Transverse colon (tissue), 4 donors: ENCODE data around the gene MPL. TPM values are rescaled to one million over a fixed set of nuclear protein-coding genes. Genes with fewer than 3 reads are reported as not detected.
"Not testable (repeated sequence)": the region's sequence is repeated elsewhere in the genome, so short reads cannot be mapped to it uniquely, and the experiment has no call there.

Experiments
- DNase-seq: peaks from one replicate; pipeline ENCODE4 v3.0.0-alpha.2; 2019
- H3K27ac ChIP-seq, 4 donors: fragments of 200-600 bp; sonication (generic); 2 replicates each; pipeline ENCODE4 v1.5.1; 2016 to 2018; ENCODE audit warnings: inconsistent platforms in 4 of 4
- H3K27me3 ChIP-seq: fragments of 200-600 bp; sonication (generic); 2 replicates; pipeline ENCODE4 v1.5.1; 2017; ENCODE audit warnings: inconsistent platforms
- H3K36me3 ChIP-seq, 4 donors: fragments of 200-600 bp; sonication (generic); 2 replicates each; pipeline ENCODE4 v1.5.1; 2017 to 2019; ENCODE audit warnings: inconsistent platforms in 4 of 4
- H3K4me1 ChIP-seq, 4 donors: fragments of 200-600 bp; sonication (generic); 2 replicates each; pipeline ENCODE4 v1.5.1; 2017 to 2020; ENCODE audit warnings: inconsistent platforms in 4 of 4
- H3K4me3 ChIP-seq, 4 donors: fragments of 200-600 bp; sonication (generic); 1 replicate in 1 of 4; 2 replicates in 3 of 4; pipeline versions ENCODE4 v1.5.1 to v1.6.1; 2017 to 2019; ENCODE audit warnings: inconsistent platforms in 4 of 4
- H3K9me3 ChIP-seq, 2 donors: fragments of 200-600 bp; sonication (generic); 2 replicates each; pipeline ENCODE4 v1.5.1; 2017 to 2019; ENCODE audit warnings: inconsistent platforms in 2 of 2
- CTCF ChIP-seq, 5 experiments: fragments of 200-600 bp in 3 of 5; fragments of 450-650 bp in 2 of 5; sonication (generic) in 3 of 5; IDR thresholded peaks; 1 replicate in 2 of 5; 2 replicates in 3 of 5; pipeline ENCODE4 v1.5.1; 2016 to 2017; ENCODE audit warnings: antibody characterized with exemption in 5 of 5, inconsistent platforms in 3 of 5, mild to moderate bottlenecking in 2 of 5, moderate library complexity in 1 of 5
- EP300 ChIP-seq: sonication (generic); formaldehyde crosslinking; IDR thresholded peaks from one replicate; pipeline ENCODE4 v1.6.1; 2017; ENCODE audit warnings: antibody characterized with exemption, low read depth
- POLR2A ChIP-seq: fragments of 450-650 bp; IDR thresholded peaks from one replicate; pipeline ENCODE4 v1.6.1; 2016; ENCODE audit warnings: antibody characterized with exemption, mild to moderate bottlenecking, moderate library complexity
- POLR2AphosphoS5 ChIP-seq, 3 donors: sonication (generic); formaldehyde crosslinking; IDR thresholded peaks; one replicate each; pipeline ENCODE4 v1.6.1; 2016; ENCODE audit warnings: antibody characterized with exemption in 3 of 3
- WGBS, 2 donors: methylation state at CpG; one replicate each; pipeline ENCODE4 v1.1.5; 2018; ENCODE audit warnings: low coverage in 1 of 2; 5-methylcytosine and 5-hydroxymethylcytosine counted together
- in situ Hi-C, 4 donors: fragments of 200-750 bp; cut with MboI; loops; one replicate each; pipeline versions ENCODE4 v1.15.0 to v1.15.1; 2017; ENCODE audit warnings: low sequenced_read_pairs in 3 of 4, low pct_ligation_motif_present in 1 of 4, low pct_unique_long_range_greater_than_20kb in 1 of 4
- intact Hi-C: fragments of 100-400 bp; cut with DNase I; formaldehyde crosslinking; loops from one replicate; pipeline ENCODE4 v1.15.1; 2023; ENCODE audit warnings: low total_unique reads
- total RNA-seq, 4 donors: library from RNA; depleted of rRNA; stranded (reverse); fragments of >200 nt; gene quantifications; one replicate each; pipeline ENCODE4 v1.1.0, GENCODE V29; 2016

The MPL gene
- total RNA-seq, 4 donors from 2014 or later = 0.32 TPM; not detected in 3

GRCh38 chr1:43367026-43367903 is 29.6 kb downstream of the MPL start:
- TF ChIP-seq EP300 (no peak), POLR2AphosphoS5 (IDR thresholded peaks at IDR 0.05) (peak in 2 of 3 donors; percentile 10)
- DNase-seq = peak; percentile 35
- intact Hi-C loops (no loop called here), in situ Hi-C loops (no loop called here)
- WGBS, 2 donors = 0 to 1% methylated on average over 3 to 45 of the region's 48 CpGs
- H3K4me3 ChIP-seq = peak overlapping the region; percentile 55 to 75 (median 70)
- peaks cover 12 to 44% (median 26%) of the 10 kb centered on the region in 4 donors for H3K4me1 ChIP-seq
- H3K9me3 ChIP-seq = no peaks in the 10 kb centered on the region
- peaks cover 0 to 14% (median 6%) of the 10 kb centered on the region in 4 donors for H3K36me3 ChIP-seq
- H3K27ac ChIP-seq = peak overlapping the region; percentile 93 to 96 (median 94)
- no peaks in the 10 kb centered on the region for H3K27me3 ChIP-seq

- H3K9me3 ChIP-seq = no peaks in the 10 kb centered on the region
- DNase-seq = peak; percentile 94
- 0% methylated on average over 22 of the region's 58 CpGs; no CpG with 5 or more reads in 1 of the 2 donors for WGBS, 2 donors
- peaks cover 12 to 43% (median 26%) of the 10 kb centered on the region in 4 donors for H3K4me1 ChIP-seq
- H3K27ac ChIP-seq = peak within 1 kb of the TSS; percentile 93 to 96 (median 94)
- H3K27me3 ChIP-seq = no peaks in the 10 kb centered on the region
- TF ChIP-seq POLR2A (peak; percentile 90), EP300 (no peak), POLR2AphosphoS5 (IDR thresholded peaks at IDR 0.05) (peak; percentile 78 to 86 (median 84)), CTCF (IDR thresholded peaks at IDR 0.05) (no peak)
- H3K36me3 ChIP-seq = peaks cover 0 to 14% (median 6%) of the 10 kb centered on the region in 4 donors
- intact Hi-C loops (no loop called here), in situ Hi-C loops (no loop called here)
- H3K4me3 ChIP-seq = peak within 1 kb of the TSS; percentile 56 to 75 (median 70)
These were observed 30.5 kb downstream of the MPL start, which contains the start of gene ELOVL1 for GRCh38 chr1:43367904-43368645. ELOVL1 (minus strand) TSS chr1:43368011; CDS start chr1:43365609, 2,402 bp downstream.

- Histone ChIP-seq H3K4me1 (peaks cover 12 to 37% (median 29%) of the 10 kb centered on the region in 4 donors), H3K36me3 (peaks cover 0 to 16% (median 3%) of the 10 kb centered on the region in 4 donors), H3K9me3 (no peaks in the 10 kb centered on the region), H3K27ac (peak overlapping the region; percentile 93 to 96 (median 94)), H3K4me3 (peak overlapping the region; percentile 56 to 75 (median 70)), H3K27me3 (no peaks in the 10 kb centered on the region)
- intact Hi-C loops = no loop called here
- WGBS, 2 donors = 15% methylated on average over 6 of the region's 6 CpGs; no CpG with 5 or more reads in 1 of the 2 donors
- no peak for DNase-seq
- in situ Hi-C loops = no loop called here
- TF ChIP-seq EP300 (no peak), POLR2A (no peak), POLR2AphosphoS5 (IDR thresholded peaks at IDR 0.05) (no peak), CTCF (IDR thresholded peaks at IDR 0.05) (no peak)
These were observed 31.0 kb downstream of the MPL start for GRCh38 chr1:43368646-43369020.

GRCh38 chr1:43369779-43370178 is 32.2 kb downstream of the MPL start:
- H3K27me3 ChIP-seq, H3K36me3 ChIP-seq, H3K4me3 ChIP-seq, H3K27ac ChIP-seq, in situ Hi-C loops, intact Hi-C loops, DNase-seq, H3K9me3 ChIP-seq: not testable (repeated sequence)
- WGBS, 2 donors = 96 to 98% methylated on average over 5 to 6 of the region's 6 CpGs
- H3K4me1 ChIP-seq = peaks cover 12 to 33% (median 31%) of the 10 kb centered on the region in 4 donors

- DNase-seq = no peak
- in situ Hi-C loops = no loop called here
- no peak for TF ChIP-seq CTCF (IDR thresholded peaks at IDR 0.05)
- TF ChIP-seq POLR2AphosphoS5 (IDR thresholded peaks at IDR 0.05) = no peak
- no peak for TF ChIP-seq EP300
- no peak for TF ChIP-seq POLR2A
- WGBS, 2 donors = 72 to 80% methylated on average over 3 to 4 of the region's 4 CpGs
- intact Hi-C loops = no loop called here
- no peak overlapping the region for H3K4me3 ChIP-seq
- peaks cover 0 to 4% (median 0%) of the 10 kb centered on the region in 4 donors for H3K36me3 ChIP-seq
- H3K27me3 ChIP-seq = no peaks in the 10 kb centered on the region
- H3K9me3 ChIP-seq = no peaks in the 10 kb centered on the region
- no peak overlapping the region for H3K27ac ChIP-seq
- H3K4me1 ChIP-seq = peaks cover 12 to 30% (median 26%) of the 10 kb centered on the region in 4 donors
These were observed 32.9 kb downstream of the MPL start for GRCh38 chr1:43370564-43370963.
